Measurements from ENCODE around the gene TENT4A.

TENT4A gene

DNA sequence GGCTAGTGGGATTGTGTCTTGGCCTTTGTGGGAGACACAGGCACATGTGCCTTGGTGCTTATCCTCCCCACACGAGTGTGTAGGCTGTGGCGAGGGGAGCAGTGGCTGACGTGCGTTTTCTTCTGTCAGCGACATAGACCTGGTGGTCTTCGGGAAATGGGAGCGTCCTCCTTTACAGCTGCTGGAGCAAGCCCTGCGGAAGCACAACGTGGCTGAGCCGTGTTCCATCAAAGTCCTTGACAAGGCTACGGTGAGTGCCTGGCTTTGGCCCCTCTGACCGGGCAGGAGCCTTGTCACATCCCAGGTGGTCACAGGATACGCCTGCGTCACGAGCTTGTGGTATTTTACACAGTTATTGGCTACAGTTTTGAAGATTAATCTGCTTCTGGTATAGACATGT, 26.4 kb downstream of the TENT4A start:
- Histone ChIP-seq H3K27me3 (ENCODE audit: insufficient read depth, low read depth) (no peaks in the 10 kb centered on the region), H2AFZ (ENCODE audit: low read depth) (no peak overlapping the region), H3K79me2 (ENCODE audit: insufficient read depth, low read depth) (peaks cover 69% of the 10 kb centered on the region), H3K36me3 (ENCODE audit: insufficient read depth) (no peaks in the 10 kb centered on the region; the same call in 1 of the 2 replicates), H3K27ac (no peak overlapping the region), H3K4me1 (ENCODE audit: low read depth, poor library complexity, severe bottlenecking) (peaks cover 52% of the 10 kb centered on the region), H3K4me3 (IDR thresholded peaks at IDR 0.05; ENCODE audit: insufficient read depth, low read depth, low read length) (no peak overlapping the region), H4K20me1 (ENCODE audit: insufficient read depth) (no peaks in the 10 kb centered on the region), H3K4me2 (no peak overlapping the region; the same call in 1 of the 2 replicates), H3K9ac (no peak overlapping the region)
- TF ChIP-seq CTCF (conservative IDR thresholded peaks at IDR 0.05; ENCODE audit: low read depth, low read length), result no peak

- Histone ChIP-seq H3K36me3 (ENCODE audit: insufficient read depth) (no peaks in the 10 kb centered on the region; the same call in 1 of the 2 replicates), H3K79me2 (ENCODE audit: insufficient read depth, low read depth) (peaks cover 59% of the 10 kb centered on the region)
Observed at GRCh38 chr5:6740586-6741150, 27.4 kb downstream of the TENT4A start.

DNA sequence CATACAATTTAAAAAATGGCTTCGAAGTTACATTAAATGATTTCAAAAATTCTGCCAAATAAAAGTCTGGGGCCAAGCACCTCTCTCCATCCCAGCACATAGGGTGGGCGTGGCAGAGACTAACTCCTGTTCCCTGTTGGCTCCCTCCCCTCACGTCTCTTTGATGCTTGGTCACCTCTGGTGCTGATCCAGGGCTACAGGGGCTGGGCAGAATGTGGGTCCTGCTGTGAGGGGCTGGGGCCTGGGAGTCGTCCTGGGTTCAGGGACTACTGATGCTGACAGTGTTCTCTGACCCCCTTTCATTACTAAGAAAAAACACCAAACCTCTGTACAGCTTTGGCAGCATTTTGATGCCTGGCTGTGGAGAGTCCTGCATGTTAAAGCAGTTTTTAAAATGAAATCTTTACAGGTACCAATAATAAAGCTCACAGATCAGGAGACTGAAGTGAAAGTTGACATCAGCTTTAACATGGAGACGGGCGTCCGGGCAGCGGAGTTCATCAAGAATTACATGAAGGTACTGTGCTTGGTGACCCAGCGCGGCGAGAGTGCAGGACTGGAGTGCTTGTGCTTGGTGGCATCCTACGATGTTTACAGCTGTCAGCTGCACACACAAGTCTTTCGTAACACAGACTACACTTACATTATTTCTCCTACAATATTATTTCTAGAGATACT, 29.0 kb downstream of the TENT4A start:
- no peak overlapping the region for H3K27ac ChIP-seq
- H3K27me3 ChIP-seq (ENCODE audit: insufficient read depth, low read depth), result no peaks in the 10 kb centered on the region
- peaks cover 31% of the 10 kb centered on the region for H3K4me1 ChIP-seq (ENCODE audit: low read depth, poor library complexity, severe bottlenecking)
- no peaks in the 10 kb centered on the region for H4K20me1 ChIP-seq (ENCODE audit: insufficient read depth)
- no peak overlapping the region for H2AFZ ChIP-seq (ENCODE audit: low read depth)
- no peak for TF ChIP-seq CTCF (conservative IDR thresholded peaks at IDR 0.05; ENCODE audit: low read depth, low read length)
- no peak overlapping the region for H3K9ac ChIP-seq
- H3K36me3 ChIP-seq (ENCODE audit: insufficient read depth), result no peaks in the 10 kb centered on the region; the same call in 1 of the 2 replicates
- no peak overlapping the region for H3K4me3 ChIP-seq (IDR thresholded peaks at IDR 0.05; ENCODE audit: insufficient read depth, low read depth, low read length)
- no peak overlapping the region for H3K4me2 ChIP-seq
- H3K79me2 ChIP-seq (ENCODE audit: insufficient read depth, low read depth), result peaks cover 49% of the 10 kb centered on the region

More at GRCh38 chr5:6740586-6741150, 27.4 kb downstream of the TENT4A start:
- no peak overlapping the region for H3K4me3 ChIP-seq (IDR thresholded peaks at IDR 0.05; ENCODE audit: insufficient read depth, low read depth, low read length)
- H3K27ac ChIP-seq, result no peak overlapping the region
- no peak overlapping the region for H3K9ac ChIP-seq
- no peak for TF ChIP-seq CTCF (conservative IDR thresholded peaks at IDR 0.05; ENCODE audit: low read depth, low read length)
- H3K27me3 ChIP-seq (ENCODE audit: insufficient read depth, low read depth), result no peaks in the 10 kb centered on the region
- no peaks in the 10 kb centered on the region for H4K20me1 ChIP-seq (ENCODE audit: insufficient read depth)
- no peak overlapping the region for H2AFZ ChIP-seq (ENCODE audit: low read depth)
- peaks cover 47% of the 10 kb centered on the region for H3K4me1 ChIP-seq (ENCODE audit: low read depth, poor library complexity, severe bottlenecking)
- H3K4me2 ChIP-seq, result no peak overlapping the region

- H3K27ac ChIP-seq, result no peak overlapping the region
- H3K9ac ChIP-seq, result no peak overlapping the region
- H3K4me2 ChIP-seq, result no peak overlapping the region
- no peaks in the 10 kb centered on the region for H3K27me3 ChIP-seq (ENCODE audit: insufficient read depth, low read depth)
- no peak overlapping the region for H2AFZ ChIP-seq (ENCODE audit: low read depth)
- H4K20me1 ChIP-seq (ENCODE audit: insufficient read depth), result no peaks in the 10 kb centered on the region
- H3K4me1 ChIP-seq (ENCODE audit: low read depth, poor library complexity, severe bottlenecking), result peaks cover 22% of the 10 kb centered on the region
- H3K4me3 ChIP-seq (IDR thresholded peaks at IDR 0.05; ENCODE audit: insufficient read depth, low read depth, low read length), result no peak overlapping the region
- H3K36me3 ChIP-seq (ENCODE audit: insufficient read depth), result no peaks in the 10 kb centered on the region; the same call in 1 of the 2 replicates
- peaks cover 50% of the 10 kb centered on the region; the same call in 1 of the 2 replicates for H3K79me2 ChIP-seq (ENCODE audit: insufficient read depth, low read depth)
- TF ChIP-seq CTCF (conservative IDR thresholded peaks at IDR 0.05; ENCODE audit: low read depth, low read length), result no peak
Observed at GRCh38 chr5:6743161-6743560, 29.9 kb downstream of the TENT4A start.
